ENCODE results near the gene FUT7.
"Not testable (repeated sequence)": the region's sequence is repeated elsewhere in the genome, so short reads cannot be mapped to it uniquely, and the experiment has no call there.

Gene FUT7

GRCh38 chr9:137006116-137007003, 25.5 kb downstream of the FUT7 start:
- no peaks in the 10 kb centered on the region for H3K27me3 ChIP-seq (ENCODE audit: control insufficient read depth, insufficient read depth, low read length)
- no peaks in the 10 kb centered on the region for H3K9me3 ChIP-seq (ENCODE audit: control insufficient read depth, low read length)
- H3K4me1 ChIP-seq (ENCODE audit: control insufficient read depth, insufficient read depth, low read length) = no peaks in the 10 kb centered on the region
- H3K4me3 ChIP-seq (ENCODE audit: low read length) = no peak overlapping the region
- no peaks in the 10 kb centered on the region for H3K36me3 ChIP-seq (ENCODE audit: control insufficient read depth, insufficient read depth, low read length)
- H3K9ac ChIP-seq (ENCODE audit: low read length) = no peak overlapping the region

- not testable (repeated sequence) for H3K4me3 ChIP-seq (ENCODE audit: low read length); H3K9ac ChIP-seq (ENCODE audit: low read length); H3K9me3 ChIP-seq (ENCODE audit: control insufficient read depth, low read length); H3K4me1 ChIP-seq (ENCODE audit: control insufficient read depth, insufficient read depth, low read length); H3K36me3 ChIP-seq (ENCODE audit: control insufficient read depth, insufficient read depth, low read length); H3K27me3 ChIP-seq (ENCODE audit: control insufficient read depth, insufficient read depth, low read length)
Observed at GRCh38 chr9:137004285-137004684, 27.6 kb downstream of the FUT7 start.

GRCh38 chr9:137002646-137003041, 29.2 kb downstream of the FUT7 start:
- H3K36me3 ChIP-seq (ENCODE audit: control insufficient read depth, insufficient read depth, low read length) = no peaks in the 10 kb centered on the region
- no peak overlapping the region for H3K9ac ChIP-seq (ENCODE audit: low read length)
- H3K4me1 ChIP-seq (ENCODE audit: control insufficient read depth, insufficient read depth, low read length) = peaks cover under 1% of the 10 kb centered on the region
- H3K9me3 ChIP-seq (ENCODE audit: control insufficient read depth, low read length) = no peaks in the 10 kb centered on the region
- H3K27me3 ChIP-seq (ENCODE audit: control insufficient read depth, insufficient read depth, low read length) = no peaks in the 10 kb centered on the region
- H3K4me3 ChIP-seq (ENCODE audit: low read length) = no peak overlapping the region

- H3K36me3 ChIP-seq (ENCODE audit: control insufficient read depth, insufficient read depth, low read length) = no peaks in the 10 kb centered on the region
- H3K27me3 ChIP-seq (ENCODE audit: control insufficient read depth, insufficient read depth, low read length) = peaks cover 4% of the 10 kb centered on the region
- peaks cover 7% of the 10 kb centered on the region for H3K4me1 ChIP-seq (ENCODE audit: control insufficient read depth, insufficient read depth, low read length)
- H3K4me3 ChIP-seq (ENCODE audit: low read length) = no peak overlapping the region
- H3K9ac ChIP-seq (ENCODE audit: low read length) = no peak overlapping the region
- no peaks in the 10 kb centered on the region for H3K9me3 ChIP-seq (ENCODE audit: control insufficient read depth, low read length)
Observed at GRCh38 chr9:137001857-137002645, 29.8 kb downstream of the FUT7 start.

GRCh38 chr9:137000177-137000930, 31.5 kb downstream of the FUT7 start:
- no peak overlapping the region for H3K9ac ChIP-seq (ENCODE audit: low read length)
- peaks cover 23% of the 10 kb centered on the region for H3K4me1 ChIP-seq (ENCODE audit: control insufficient read depth, insufficient read depth, low read length)
- peaks cover 4% of the 10 kb centered on the region for H3K27me3 ChIP-seq (ENCODE audit: control insufficient read depth, insufficient read depth, low read length)
- H3K36me3 ChIP-seq (ENCODE audit: control insufficient read depth, insufficient read depth, low read length) = no peaks in the 10 kb centered on the region
- no peaks in the 10 kb centered on the region for H3K9me3 ChIP-seq (ENCODE audit: control insufficient read depth, low read length)
- no peak overlapping the region for H3K4me3 ChIP-seq (ENCODE audit: low read length)

- H3K27me3 ChIP-seq (ENCODE audit: control insufficient read depth, insufficient read depth, low read length) = peaks cover 4% of the 10 kb centered on the region
- H3K4me1 ChIP-seq (ENCODE audit: control insufficient read depth, insufficient read depth, low read length) = peaks cover 36% of the 10 kb centered on the region
- no peaks in the 10 kb centered on the region for H3K36me3 ChIP-seq (ENCODE audit: control insufficient read depth, insufficient read depth, low read length)
- H3K9ac ChIP-seq (ENCODE audit: low read length) = no peak overlapping the region
- no peak overlapping the region for H3K4me3 ChIP-seq (ENCODE audit: low read length)
- no peaks in the 10 kb centered on the region for H3K9me3 ChIP-seq (ENCODE audit: control insufficient read depth, low read length)
Observed at GRCh38 chr9:136997830-136998234, 34.1 kb downstream of the FUT7 start.

- peaks cover 40% of the 10 kb centered on the region for H3K4me1 ChIP-seq (ENCODE audit: control insufficient read depth, insufficient read depth, low read length)
- no peak overlapping the region for H3K4me3 ChIP-seq (ENCODE audit: low read length)
- H3K27me3 ChIP-seq (ENCODE audit: control insufficient read depth, insufficient read depth, low read length) = peaks cover 4% of the 10 kb centered on the region
- no peak overlapping the region for H3K9ac ChIP-seq (ENCODE audit: low read length)
- H3K36me3 ChIP-seq (ENCODE audit: control insufficient read depth, insufficient read depth, low read length) = no peaks in the 10 kb centered on the region
- no peaks in the 10 kb centered on the region for H3K9me3 ChIP-seq (ENCODE audit: control insufficient read depth, low read length)
Observed at GRCh38 chr9:136997371-136997770, 34.5 kb downstream of the FUT7 start.

GRCh38 chr9:136996361-136997292, 35.3 kb downstream of the FUT7 start, which contains the start of gene CLIC3:
CLIC3 (minus strand) TSS chr9:136996568; CDS start chr9:136996543, 25 bp downstream.
- peaks cover 40% of the 10 kb centered on the region for H3K4me1 ChIP-seq (ENCODE audit: control insufficient read depth, insufficient read depth, low read length)
- H3K27me3 ChIP-seq (ENCODE audit: control insufficient read depth, insufficient read depth, low read length) = peaks cover 4% of the 10 kb centered on the region
- no peaks in the 10 kb centered on the region for H3K36me3 ChIP-seq (ENCODE audit: control insufficient read depth, insufficient read depth, low read length)
- peak within 1 kb of the TSS; percentile 49 for H3K4me3 ChIP-seq (ENCODE audit: low read length)
- H3K9ac ChIP-seq (ENCODE audit: low read length) = peak within 1 kb of the TSS; percentile 52
- no peaks in the 10 kb centered on the region for H3K9me3 ChIP-seq (ENCODE audit: control insufficient read depth, low read length)

- Histone ChIP-seq H3K9ac (ENCODE audit: low read length) (no peak overlapping the region), H3K4me1 (ENCODE audit: control insufficient read depth, insufficient read depth, low read length) (peaks cover 40% of the 10 kb centered on the region), H3K4me3 (ENCODE audit: low read length) (peak overlapping the region; percentile 2), H3K27me3 (ENCODE audit: control insufficient read depth, insufficient read depth, low read length) (peaks cover 4% of the 10 kb centered on the region), H3K9me3 (ENCODE audit: control insufficient read depth, low read length) (no peaks in the 10 kb centered on the region), H3K36me3 (ENCODE audit: control insufficient read depth, insufficient read depth, low read length) (no peaks in the 10 kb centered on the region)
Observed at GRCh38 chr9:136995772-136996311, 36.0 kb downstream of the FUT7 start.

- Histone ChIP-seq H3K9me3 (ENCODE audit: control insufficient read depth, low read length) (no peaks in the 10 kb centered on the region), H3K9ac (ENCODE audit: low read length) (no peak overlapping the region), H3K4me3 (ENCODE audit: low read length) (no peak overlapping the region), H3K4me1 (ENCODE audit: control insufficient read depth, insufficient read depth, low read length) (peaks cover 40% of the 10 kb centered on the region), H3K36me3 (ENCODE audit: control insufficient read depth, insufficient read depth, low read length) (no peaks in the 10 kb centered on the region), H3K27me3 (ENCODE audit: control insufficient read depth, insufficient read depth, low read length) (peaks cover 4% of the 10 kb centered on the region)
Observed at GRCh38 chr9:136995362-136995761, 36.5 kb downstream of the FUT7 start.

GRCh38 chr9:136994888-136995230, 37.0 kb downstream of the FUT7 start:
- H3K9ac ChIP-seq (ENCODE audit: low read length) = no peak overlapping the region
- no peaks in the 10 kb centered on the region for H3K36me3 ChIP-seq (ENCODE audit: control insufficient read depth, insufficient read depth, low read length)
- peaks cover 4% of the 10 kb centered on the region for H3K27me3 ChIP-seq (ENCODE audit: control insufficient read depth, insufficient read depth, low read length)
- H3K9me3 ChIP-seq (ENCODE audit: control insufficient read depth, low read length) = no peaks in the 10 kb centered on the region
- H3K4me3 ChIP-seq (ENCODE audit: low read length) = no peak overlapping the region
- H3K4me1 ChIP-seq (ENCODE audit: control insufficient read depth, insufficient read depth, low read length) = peaks cover 40% of the 10 kb centered on the region
